Memory B cell (primary cell): ENCODE data around the gene NKAIN1.

Experiments used
- ATAC-seq: fragments of 150-1000 bp; cut with Tn5 transposase; 2 replicates; pipeline ENCODE4 v1.10.0; 2021; ENCODE audit warnings: low read depth, mild to moderate bottlenecking, moderate library complexity
- DNase-seq, 2 donors: peaks; one replicate each; pipeline ENCODE4 v3.0.0; 2022; ENCODE audit warnings: low spot score in 2 of 2
- H3K27ac Mint-ChIP-seq: one replicate; pipeline ENCODE4 v1.8.0; 2022; ENCODE audit warnings: mild to moderate bottlenecking, moderate library complexity, mixed read lengths
- H3K27me3 Mint-ChIP-seq: one replicate; pipeline ENCODE4 v1.8.0; 2022; ENCODE audit warnings: mixed read lengths
- H3K36me3 Mint-ChIP-seq: one replicate; pipeline ENCODE4 v1.8.0; 2022; ENCODE audit warnings: mild to moderate bottlenecking, mixed read lengths
- H3K4me1 Mint-ChIP-seq: one replicate; pipeline ENCODE4 v1.8.0; 2022; ENCODE audit warnings: mixed read lengths
- H3K4me3 Mint-ChIP-seq: one replicate; pipeline ENCODE4 v1.8.0; 2022; ENCODE audit warnings: mild to moderate bottlenecking, moderate library complexity, mixed read lengths
- H3K9me3 Mint-ChIP-seq: one replicate; pipeline ENCODE4 v1.8.0; 2022; ENCODE audit warnings: mixed read lengths

The NKAIN1 gene

DNA sequence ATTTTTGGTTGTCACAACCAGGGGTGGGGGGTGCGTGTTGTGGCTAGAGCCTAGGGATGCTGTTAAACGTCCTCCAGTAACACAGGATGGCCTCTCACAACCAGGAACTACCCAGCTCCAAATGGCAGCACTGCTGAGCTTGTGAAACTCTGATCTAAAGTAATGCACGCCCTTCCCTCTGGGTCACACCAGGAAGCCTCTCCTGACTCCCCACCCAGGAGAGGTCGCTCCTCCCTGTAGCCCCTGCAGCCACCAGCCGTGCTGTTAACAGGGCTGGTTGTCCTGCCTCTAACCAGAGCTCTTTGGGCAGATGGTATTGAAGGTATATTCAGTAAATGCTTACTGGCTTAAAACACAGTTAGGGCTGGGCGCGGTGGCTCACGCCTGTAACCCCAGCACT is 73.2 kb downstream of the NKAIN1 start:
- ATAC-seq (no peak), DNase-seq (no peak)
- Mint-ChIP-seq H3K27ac (no peak overlapping the region), H3K27me3 (peaks cover 5% of the 10 kb centered on the region), H3K9me3 (no peaks in the 10 kb centered on the region), H3K4me1 (peaks cover 6% of the 10 kb centered on the region), H3K36me3 (no peaks in the 10 kb centered on the region), H3K4me3 (no peak overlapping the region)

DNA sequence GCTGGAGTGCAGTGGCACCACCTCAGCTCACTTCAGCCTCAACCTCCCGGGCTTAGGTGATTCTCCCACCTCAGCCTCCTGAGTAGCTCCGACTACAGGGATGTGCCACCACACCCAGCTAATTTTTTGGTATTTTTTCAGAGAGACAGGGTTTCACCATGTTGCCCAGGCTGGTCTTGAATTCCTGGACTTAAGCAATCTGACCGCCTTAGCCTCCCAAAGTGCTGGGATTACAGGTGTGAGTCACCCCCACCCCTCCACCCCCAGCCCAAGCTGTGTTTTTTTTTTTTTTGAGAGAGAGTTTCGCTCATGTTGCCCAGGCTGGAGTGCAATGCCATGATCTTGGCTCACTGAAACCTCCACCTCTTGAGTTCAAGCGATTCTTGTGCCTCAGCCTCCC is 75.4 kb downstream of the NKAIN1 start:
- H3K36me3 Mint-ChIP-seq = no peaks in the 10 kb centered on the region
- ATAC-seq (no peak), DNase-seq (no peak)
- H3K9me3 Mint-ChIP-seq = no peaks in the 10 kb centered on the region
- H3K4me1 Mint-ChIP-seq = peaks cover 3% of the 10 kb centered on the region
- H3K4me3 Mint-ChIP-seq = no peak overlapping the region
- H3K27ac Mint-ChIP-seq = no peak overlapping the region
- H3K27me3 Mint-ChIP-seq = peaks cover 5% of the 10 kb centered on the region

DNA sequence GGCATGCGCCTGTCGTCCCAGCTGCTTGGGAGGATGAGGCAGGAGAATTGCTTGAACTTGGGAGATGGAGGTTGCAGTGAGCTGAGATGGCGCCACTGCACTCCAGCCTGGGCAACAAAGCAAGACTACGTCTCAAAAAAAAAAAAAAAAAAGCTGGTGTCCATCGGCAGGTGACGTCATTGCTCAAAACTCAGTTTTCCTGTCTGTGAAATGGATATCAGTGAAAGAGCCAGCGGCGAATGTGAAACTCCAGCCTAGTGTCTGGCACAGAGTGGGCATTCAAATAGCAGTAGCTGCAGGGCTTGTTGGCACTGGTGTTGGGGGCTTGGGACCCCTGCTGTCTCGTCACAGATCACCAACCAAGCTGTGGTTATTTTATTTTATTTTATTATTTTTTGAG is 75.8 kb downstream of the NKAIN1 start:
- peaks cover 3% of the 10 kb centered on the region for H3K4me1 Mint-ChIP-seq
- peaks cover 5% of the 10 kb centered on the region for H3K27me3 Mint-ChIP-seq
- H3K27ac Mint-ChIP-seq = no peak overlapping the region
- H3K36me3 Mint-ChIP-seq = no peaks in the 10 kb centered on the region
- no peak for ATAC-seq
- H3K4me3 Mint-ChIP-seq = no peak overlapping the region
- H3K9me3 Mint-ChIP-seq = no peaks in the 10 kb centered on the region
- DNase-seq = no peak

DNA sequence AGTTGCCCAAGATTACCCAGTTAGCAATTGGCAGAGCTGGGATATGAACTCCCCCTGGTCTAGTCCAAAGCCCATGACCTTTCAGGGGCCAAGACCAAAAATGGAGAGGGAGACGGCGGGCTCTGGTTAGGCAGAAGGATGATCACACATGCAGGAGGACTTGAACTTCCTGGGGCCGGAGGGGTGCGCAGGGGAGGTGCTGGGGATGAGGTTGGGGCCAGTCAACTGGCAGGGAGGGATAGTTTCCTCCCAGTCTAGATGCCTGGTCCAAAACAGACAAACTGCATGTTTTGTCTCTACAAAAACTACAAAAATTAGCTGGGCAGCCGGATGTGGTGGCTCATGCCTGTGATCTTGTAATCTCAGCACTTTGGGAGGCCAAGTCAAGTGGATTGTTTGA is 78.1 kb downstream of the NKAIN1 start:
- ATAC-seq (no peak), DNase-seq (no peak)
- peaks cover 4% of the 10 kb centered on the region for H3K27me3 Mint-ChIP-seq
- H3K36me3 Mint-ChIP-seq = no peaks in the 10 kb centered on the region
- H3K27ac Mint-ChIP-seq = no peak overlapping the region
- H3K9me3 Mint-ChIP-seq = no peaks in the 10 kb centered on the region
- peaks cover 3% of the 10 kb centered on the region for H3K4me1 Mint-ChIP-seq
- peak overlapping the region; percentile 63 for H3K4me3 Mint-ChIP-seq

DNA sequence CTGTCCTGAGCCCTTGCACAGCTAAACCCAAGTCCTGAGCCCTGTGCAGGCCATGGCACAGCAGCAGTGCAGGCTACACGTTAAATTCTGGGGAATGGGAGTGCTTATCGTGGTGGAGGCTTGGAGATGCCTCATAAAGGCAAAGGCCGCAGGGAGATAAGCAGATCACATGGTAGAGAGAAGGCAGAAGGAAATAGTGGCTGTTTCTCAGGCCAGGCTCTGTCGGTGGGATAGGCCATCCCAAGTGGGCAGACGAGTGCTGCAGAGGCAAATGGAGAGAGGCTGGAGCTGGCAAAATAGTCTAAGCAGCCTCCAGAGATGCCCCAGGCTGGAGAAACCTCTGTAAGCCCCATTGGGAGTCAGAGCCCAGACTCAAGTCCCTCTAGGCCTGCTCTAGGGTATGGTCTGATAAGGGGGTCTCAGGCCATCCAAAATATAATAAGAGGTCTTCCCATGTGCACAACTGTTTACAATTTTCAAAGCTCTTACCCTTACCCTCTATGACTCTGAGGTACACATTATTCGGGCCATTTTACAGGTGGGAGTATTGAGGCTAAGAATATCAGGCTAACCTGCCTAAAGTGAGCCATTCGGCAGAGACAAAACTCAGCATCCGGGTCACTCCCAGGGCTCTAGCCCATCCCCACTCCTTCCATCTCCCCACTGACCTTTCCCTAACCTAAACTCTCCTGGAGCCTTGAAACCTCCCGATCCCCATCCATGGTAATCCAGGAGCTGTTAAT is 79.6 kb downstream of the NKAIN1 start:
- H3K27ac Mint-ChIP-seq = no peak overlapping the region

DNA sequence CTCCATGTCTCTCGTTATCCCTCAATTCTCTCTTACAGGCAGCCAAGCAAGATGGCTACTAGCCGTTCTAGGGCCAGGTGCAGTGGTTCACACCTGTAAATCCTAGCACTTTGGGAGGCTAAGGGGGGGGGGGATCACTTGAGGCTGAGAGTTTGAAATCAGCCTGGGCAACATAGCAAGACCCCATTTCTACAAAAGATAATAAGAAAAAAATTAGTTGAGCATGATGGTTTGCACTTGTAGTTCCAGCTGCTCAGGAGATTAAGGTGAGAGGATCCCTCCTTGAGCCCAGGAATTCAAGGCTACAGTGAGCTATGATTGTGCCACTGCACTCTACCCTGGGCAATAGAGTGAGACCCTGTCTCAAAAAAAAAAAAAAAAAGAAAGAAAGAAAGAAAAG is 80.4 kb downstream of the NKAIN1 start:
- no peak for ATAC-seq
- peaks cover 4% of the 10 kb centered on the region for H3K27me3 Mint-ChIP-seq
- H3K4me1 Mint-ChIP-seq = peaks cover 7% of the 10 kb centered on the region
- H3K4me3 Mint-ChIP-seq = no peak overlapping the region
- no peak overlapping the region for H3K27ac Mint-ChIP-seq
- DNase-seq = no peak
- no peaks in the 10 kb centered on the region for H3K36me3 Mint-ChIP-seq
- no peaks in the 10 kb centered on the region for H3K9me3 Mint-ChIP-seq

More for the DNA sequence above, 79.6 kb downstream of the NKAIN1 start:
- DNase-seq (no peak), ATAC-seq (no peak)
- Mint-ChIP-seq H3K4me1 (peaks cover 7% of the 10 kb centered on the region), H3K9me3 (no peaks in the 10 kb centered on the region), H3K36me3 (no peaks in the 10 kb centered on the region), H3K4me3 (no peak overlapping the region), H3K27me3 (peaks cover 4% of the 10 kb centered on the region)

DNA sequence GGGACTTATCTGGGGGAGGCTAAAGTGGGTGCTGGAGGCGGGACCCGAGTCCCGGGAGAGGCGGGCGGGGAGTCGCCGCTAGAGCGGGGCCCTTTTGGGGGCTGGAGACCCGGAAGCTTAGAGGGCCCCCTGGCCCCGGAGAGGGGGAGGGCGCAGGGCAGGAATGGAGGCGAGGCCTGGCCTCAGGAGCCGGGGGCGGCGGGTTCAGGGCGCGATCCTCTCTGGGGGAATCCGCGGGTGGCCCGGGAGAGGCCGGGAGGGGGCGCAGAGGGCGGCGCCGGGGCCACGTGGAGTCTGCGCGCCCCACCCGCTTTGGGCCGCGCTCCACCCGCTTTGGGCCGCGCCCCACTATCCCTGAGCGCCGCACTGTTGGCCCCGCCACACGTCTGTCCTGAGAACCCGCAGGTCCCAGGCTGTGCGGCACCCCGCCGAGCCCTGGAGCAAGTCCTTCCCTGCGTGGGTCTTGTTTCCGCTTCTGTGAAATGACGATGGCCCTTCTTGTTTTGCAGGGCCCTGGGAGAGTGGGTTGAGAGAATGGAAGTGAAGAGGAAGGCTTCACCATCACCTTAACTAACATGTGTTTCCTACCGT is 84.4 kb downstream of the NKAIN1 start:
- peak overlapping the region; percentile 45 for H3K27ac Mint-ChIP-seq
- peak; percentile 42 to 67 for DNase-seq
- H3K9me3 Mint-ChIP-seq = no peaks in the 10 kb centered on the region
- peak; percentile 85 for ATAC-seq
- no peaks in the 10 kb centered on the region for H3K27me3 Mint-ChIP-seq
- no peaks in the 10 kb centered on the region for H3K36me3 Mint-ChIP-seq
- H3K4me1 Mint-ChIP-seq = peaks cover 4% of the 10 kb centered on the region
- H3K4me3 Mint-ChIP-seq = peak overlapping the region; percentile 84

DNA sequence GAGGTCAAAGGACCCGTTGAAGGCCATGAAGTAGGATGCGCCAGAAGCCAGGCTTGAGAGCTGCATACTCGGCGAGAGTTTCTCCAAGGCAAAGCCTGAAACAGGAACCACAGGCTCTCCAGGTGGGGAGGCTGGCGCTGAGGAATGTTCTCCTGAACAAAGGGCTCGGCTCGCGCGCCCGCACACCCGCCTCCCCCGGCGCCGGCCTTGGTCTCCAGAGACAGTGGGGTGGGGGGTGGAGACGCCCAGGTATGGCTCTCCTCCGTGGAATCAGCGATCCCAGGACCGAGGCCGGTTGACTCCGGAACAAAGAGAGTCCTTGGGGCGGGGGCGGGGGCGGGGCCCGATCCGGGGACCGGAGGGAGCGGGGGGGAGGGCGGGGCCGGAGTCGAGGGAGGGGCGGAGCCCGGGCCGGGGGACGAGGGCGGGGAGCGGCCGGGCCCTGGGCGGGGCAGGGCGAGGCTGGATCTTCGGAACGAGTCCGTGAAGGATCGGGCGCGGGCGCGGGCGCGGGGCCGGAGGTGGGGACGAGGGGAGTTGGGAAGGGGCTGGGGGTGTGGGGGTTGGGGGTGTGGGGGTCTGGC is 85.0 kb downstream of the NKAIN1 start:
- Mint-ChIP-seq H3K4me3 (peak overlapping the region; percentile 84), H3K27me3 (no peaks in the 10 kb centered on the region), H3K4me1 (peaks cover 4% of the 10 kb centered on the region), H3K9me3 (no peaks in the 10 kb centered on the region), H3K36me3 (no peaks in the 10 kb centered on the region), H3K27ac (peak overlapping the region; percentile 45)
- peak; percentile 36 to 50 for DNase-seq
- ATAC-seq = peak; percentile 78

DNA sequence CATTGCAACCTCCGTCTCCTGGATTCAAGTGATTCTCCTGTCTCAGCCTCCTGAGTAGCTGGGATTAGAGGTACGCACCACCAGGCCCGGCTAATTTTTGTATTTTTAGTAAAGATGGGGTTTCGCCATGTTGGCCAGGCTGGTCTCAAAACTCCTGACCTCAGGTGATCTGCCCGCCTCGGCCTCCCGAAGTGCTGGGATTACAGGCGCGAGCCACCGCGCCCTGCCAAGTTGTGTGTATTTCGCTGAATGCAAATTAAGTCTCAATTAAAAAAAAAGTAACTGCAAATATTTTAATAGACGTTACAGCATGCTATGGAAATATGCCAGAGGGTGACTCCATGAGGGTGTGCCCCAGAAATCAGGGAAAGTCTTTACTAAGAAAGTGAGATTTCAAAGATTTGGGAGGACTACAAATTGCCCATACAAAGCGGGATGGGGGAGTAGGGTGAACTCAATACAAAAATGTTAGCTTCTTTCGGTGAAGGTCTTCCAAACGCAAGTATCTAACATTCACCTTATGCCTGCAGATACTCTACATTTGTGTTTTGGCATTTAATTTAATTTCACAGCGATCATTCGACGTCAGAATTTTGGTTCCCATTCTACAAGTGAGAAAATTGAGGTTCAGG is 85.6 kb downstream of the NKAIN1 start:
- Mint-ChIP-seq H3K27ac (peak overlapping the region; percentile 17), H3K9me3 (no peaks in the 10 kb centered on the region), H3K4me1 (peaks cover 4% of the 10 kb centered on the region), H3K4me3 (peak overlapping the region; percentile 84), H3K36me3 (no peaks in the 10 kb centered on the region), H3K27me3 (no peaks in the 10 kb centered on the region)
- no peak for ATAC-seq
- no peak for DNase-seq

DNA sequence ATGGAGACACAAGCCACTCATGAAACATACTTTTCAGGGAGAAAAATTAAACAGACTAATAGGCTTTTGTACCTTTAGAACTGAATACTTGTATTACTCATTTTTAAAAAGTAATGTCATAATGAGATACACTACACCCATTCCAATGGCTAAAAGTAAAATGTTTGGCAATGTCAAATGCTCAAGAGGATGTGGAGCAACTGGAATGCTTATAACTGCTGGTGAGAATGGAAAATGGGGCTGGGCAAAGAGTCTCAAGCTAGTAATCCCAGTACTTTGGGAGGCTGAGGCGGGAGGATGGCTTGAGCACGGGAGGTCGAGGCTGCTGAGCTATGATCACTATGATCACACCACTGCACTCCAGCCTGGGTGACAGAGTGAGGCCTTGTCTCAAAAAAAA is 86.3 kb downstream of the NKAIN1 start:
- Mint-ChIP-seq H3K9me3 (no peaks in the 10 kb centered on the region), H3K4me3 (peak overlapping the region; percentile 54), H3K27me3 (no peaks in the 10 kb centered on the region), H3K36me3 (no peaks in the 10 kb centered on the region), H3K27ac (no peak overlapping the region), H3K4me1 (peaks cover 4% of the 10 kb centered on the region)
- ATAC-seq (no peak), DNase-seq (no peak)

DNA sequence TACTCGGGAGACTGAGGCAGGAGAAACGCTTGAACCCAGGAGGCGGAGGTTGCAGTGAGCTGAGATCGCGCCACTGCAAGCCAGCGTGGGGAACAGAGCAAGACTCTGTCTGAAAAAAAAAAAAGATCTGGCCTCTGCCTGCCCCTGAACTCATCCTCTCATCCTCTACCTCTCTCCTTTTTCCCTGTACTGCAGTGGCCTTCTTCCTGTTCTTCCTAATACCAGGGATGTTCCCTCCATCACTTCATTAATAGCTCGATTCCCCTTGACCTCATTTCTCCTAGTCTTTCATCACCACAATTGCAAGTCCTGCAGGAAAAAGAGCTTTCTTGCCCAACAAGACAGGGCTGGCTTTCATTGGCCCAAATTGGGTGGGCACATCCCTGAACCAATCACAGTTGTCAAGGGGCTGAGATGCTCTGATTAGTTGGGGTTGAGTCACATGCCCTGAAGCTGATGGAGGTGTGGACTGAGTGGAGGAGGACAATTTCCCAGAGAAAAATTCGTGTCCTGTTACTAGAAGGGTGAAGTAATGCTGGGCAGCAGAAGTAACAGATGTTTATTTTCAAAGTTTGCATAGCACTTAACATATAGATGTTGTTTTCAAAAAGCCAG is 87.4 kb downstream of the NKAIN1 start:
- ATAC-seq (no peak), DNase-seq (no peak)
- Mint-ChIP-seq H3K9me3 (no peaks in the 10 kb centered on the region), H3K27me3 (no peaks in the 10 kb centered on the region), H3K36me3 (no peaks in the 10 kb centered on the region), H3K4me3 (no peak overlapping the region), H3K27ac (no peak overlapping the region), H3K4me1 (peaks cover 4% of the 10 kb centered on the region)

DNA sequence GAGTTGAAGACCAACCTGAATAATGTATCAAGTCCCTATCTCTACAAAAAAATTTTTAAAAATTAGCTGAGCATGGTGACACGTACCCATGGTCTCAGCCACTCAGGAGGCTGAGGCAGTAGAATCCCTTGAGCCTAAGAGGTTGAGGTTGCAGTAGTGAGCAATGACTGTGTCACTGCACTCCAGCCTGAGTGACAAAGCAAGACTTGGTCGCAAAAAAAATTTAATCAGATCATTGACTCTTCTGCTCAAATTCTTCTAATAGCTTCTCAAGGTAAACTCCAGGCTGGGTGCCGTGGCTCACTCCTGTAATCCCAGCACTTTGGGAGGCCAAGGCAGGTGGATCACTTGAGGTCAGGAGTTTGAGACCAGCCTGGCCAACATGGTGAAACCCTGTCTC is 88.3 kb downstream of the NKAIN1 start:
- peaks cover 2% of the 10 kb centered on the region for H3K27me3 Mint-ChIP-seq
- no peaks in the 10 kb centered on the region for H3K36me3 Mint-ChIP-seq
- H3K4me1 Mint-ChIP-seq = peaks cover 4% of the 10 kb centered on the region
- no peak overlapping the region for H3K27ac Mint-ChIP-seq
- no peak overlapping the region for H3K4me3 Mint-ChIP-seq
- no peak for ATAC-seq
- no peak for DNase-seq
- H3K9me3 Mint-ChIP-seq = no peaks in the 10 kb centered on the region

DNA sequence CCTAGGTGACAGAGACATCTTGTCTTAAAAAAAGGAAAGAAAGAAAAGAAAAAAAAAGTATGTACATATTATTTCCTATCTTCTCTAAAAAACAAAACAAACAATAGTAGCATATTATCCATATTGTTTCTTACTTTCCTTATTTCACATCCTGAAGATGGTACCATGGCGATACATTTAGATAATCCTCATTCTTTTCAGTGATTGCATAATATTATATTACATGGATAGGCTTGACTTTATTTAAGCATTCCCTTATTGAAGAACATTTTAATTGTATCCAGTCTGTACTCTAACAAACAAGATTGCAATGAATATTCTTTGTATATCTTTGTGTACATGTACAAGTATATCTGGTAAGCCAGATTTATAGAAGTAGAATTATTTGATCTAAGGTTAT is 91.3 kb downstream of the NKAIN1 start:
- Mint-ChIP-seq H3K4me1 (no peaks in the 10 kb centered on the region), H3K27me3 (peaks cover 2% of the 10 kb centered on the region), H3K9me3 (no peaks in the 10 kb centered on the region), H3K27ac (no peak overlapping the region), H3K4me3 (no peak overlapping the region), H3K36me3 (no peaks in the 10 kb centered on the region)
- DNase-seq (no peak), ATAC-seq (no peak)

DNA sequence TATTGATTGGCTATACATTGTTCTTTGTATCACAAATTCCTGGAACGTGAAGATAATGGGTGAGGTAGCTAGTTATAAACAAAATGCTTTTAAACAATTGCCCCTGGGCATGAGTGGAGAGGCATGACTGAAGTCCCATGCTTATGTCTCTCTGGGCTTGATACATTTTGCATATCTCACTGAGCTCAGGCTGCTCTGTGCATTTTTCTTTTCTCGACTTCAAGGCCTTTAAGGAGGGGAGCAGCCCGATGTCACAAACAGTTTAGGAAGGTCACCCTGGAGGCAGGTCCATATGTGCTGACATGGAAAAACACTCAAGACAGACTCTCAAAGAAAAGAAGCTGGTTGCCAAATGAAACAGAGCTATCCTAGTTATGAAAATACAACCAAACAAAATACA is 94.0 kb downstream of the NKAIN1 start:
- ATAC-seq = no peak
- Mint-ChIP-seq H3K36me3 (no peaks in the 10 kb centered on the region), H3K4me3 (no peak overlapping the region), H3K9me3 (no peaks in the 10 kb centered on the region), H3K4me1 (no peaks in the 10 kb centered on the region), H3K27ac (no peak overlapping the region), H3K27me3 (peaks cover 2% of the 10 kb centered on the region)
- DNase-seq = no peak
